Aorta (tissue), 5 donors: ENCODE measurements around the gene ZNF710. TPM values are rescaled to one million over a fixed set of nuclear protein-coding genes. Genes with fewer than 3 reads are reported as not detected.

Experiments
- ATAC-seq: fragments of 200-7000 bp; cut with Tn5 transposase; one replicate; pipeline ENCODE4 v1.9.1; 2022; ENCODE audit warnings: moderate library complexity; ENCODE audit not compliant: low FRiP score
- DNase-seq, 2 donors: peaks; one replicate each; pipeline ENCODE4 v3.0.0-alpha.2; 2020
- H3K27ac ChIP-seq, 2 donors: one replicate each; pipeline ENCODE4 v1.5.1; 2013; ENCODE audit warnings: low read length in 2 of 2, mild to moderate bottlenecking in 2 of 2, moderate library complexity in 2 of 2, control low read depth in 1 of 2, inconsistent platforms in 1 of 2, low read depth in 1 of 2
- H3K27me3 ChIP-seq, 2 donors: one replicate each; pipeline ENCODE4 v1.6.1; 2013; ENCODE audit warnings: control low read depth in 1 of 2, low read length in 1 of 2, mild to moderate bottlenecking in 1 of 2, moderate library complexity in 1 of 2; ENCODE audit not compliant: insufficient read depth in 2 of 2, control insufficient read depth in 1 of 2
- H3K36me3 ChIP-seq, 2 donors: one replicate each; pipeline ENCODE4 v1.6.1; 2013; ENCODE audit warnings: control low read depth in 1 of 2, low read length in 1 of 2, mild to moderate bottlenecking in 1 of 2; ENCODE audit not compliant: insufficient read depth in 2 of 2, control insufficient read depth in 1 of 2
- H3K4me1 ChIP-seq, 2 donors: one replicate each; pipeline ENCODE4 v1.6.1; 2013; ENCODE audit warnings: low read length in 2 of 2, control low read depth in 1 of 2, mild to moderate bottlenecking in 1 of 2, moderate library complexity in 1 of 2; ENCODE audit not compliant: insufficient read depth in 2 of 2, control insufficient read depth in 1 of 2
- H3K4me3 ChIP-seq, 2 donors: one replicate each; pipeline ENCODE4 v1.5.1; 2013; ENCODE audit warnings: low read length in 2 of 2, control low read depth in 1 of 2, mild to moderate bottlenecking in 1 of 2
- H3K9me3 ChIP-seq: one replicate; pipeline ENCODE4 v1.6.1; 2013; ENCODE audit warnings: mild to moderate bottlenecking, low read length; ENCODE audit not compliant: control insufficient read depth
- WGBS, 2 donors: extraction: QIAGEN DNeasy Blood & Tissue Kit; methylation state at CpG; one replicate each; pipeline ENCODE4 v1.1.7; 2013; 5-methylcytosine and 5-hydroxymethylcytosine counted together
- intact Hi-C, 2 donors: fragments of 100-400 bp; cut with DNase I; formaldehyde crosslinking; loops; one replicate each; pipeline versions ENCODE4 v1.14.2 to v1.15.0; 2022
- polyA plus RNA-seq, 2 donors: library from polyadenylated mRNA; stranded (reverse); fragments of 200-250 nt; gene quantifications; one replicate each; pipeline ENCODE4 v1.2.3, GENCODE V29; 2013
- total RNA-seq, 2 donors: library from RNA; stranded (reverse); fragmentation: NEBNext Ultra II Directional; extraction: Animal tissue kit (Norgen Biotek cat#: 25700); gene quantifications; one replicate each; pipeline ENCODE4 v1.2.1, GENCODE V29; 2021
- donor health status: healthy with polysubstance abuse.
- donor health status: Bipolar disorder and iron deficiency.
- donor health status: DM: no; HTN: no; CAD: no.
- donor health status: DM: no; HTN: no; CAD: no.
- donor health status: DM: yes; HTN: yes; CAD: no.

Gene ZNF710
- total and polyA plus RNA-seq, 4 donors, result 4.3 to 17.9 (median 10.5) TPM

DNA sequence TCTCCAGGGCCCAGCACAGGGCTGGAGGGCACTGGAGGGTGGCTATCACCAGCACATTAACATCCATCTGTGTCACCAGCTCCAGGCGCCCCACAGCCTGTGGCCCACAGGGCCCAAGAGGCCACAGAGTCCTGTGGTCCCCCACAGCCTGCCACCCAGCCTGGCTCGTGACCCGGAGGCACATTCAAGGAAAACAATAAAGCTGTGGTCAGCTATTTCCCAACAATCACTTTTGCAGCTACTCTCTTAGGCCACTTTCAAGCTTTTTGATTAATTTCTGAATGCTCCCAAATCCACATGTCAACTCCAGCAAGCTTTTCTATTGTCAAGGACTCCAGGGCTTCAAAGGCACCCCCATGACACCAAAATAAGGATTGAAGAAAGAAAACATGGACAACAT lies 84.4 kb downstream of the ZNF710 start:
- WGBS, 2 donors, result 89 to 92% methylated on average over 3 of the region's 3 CpGs
- no peaks in the 10 kb centered on the region for H3K27me3 ChIP-seq
- DNase-seq, result no peak
- intact Hi-C loops, result no loop called here
- no peak overlapping the region for H3K27ac ChIP-seq
- H3K4me3 ChIP-seq, result no peak overlapping the region
- H3K9me3 ChIP-seq, result no peaks in the 10 kb centered on the region
- H3K4me1 ChIP-seq, result no peaks in the 10 kb centered on the region
- no peaks in the 10 kb centered on the region for H3K36me3 ChIP-seq
- no peak for ATAC-seq

DNA sequence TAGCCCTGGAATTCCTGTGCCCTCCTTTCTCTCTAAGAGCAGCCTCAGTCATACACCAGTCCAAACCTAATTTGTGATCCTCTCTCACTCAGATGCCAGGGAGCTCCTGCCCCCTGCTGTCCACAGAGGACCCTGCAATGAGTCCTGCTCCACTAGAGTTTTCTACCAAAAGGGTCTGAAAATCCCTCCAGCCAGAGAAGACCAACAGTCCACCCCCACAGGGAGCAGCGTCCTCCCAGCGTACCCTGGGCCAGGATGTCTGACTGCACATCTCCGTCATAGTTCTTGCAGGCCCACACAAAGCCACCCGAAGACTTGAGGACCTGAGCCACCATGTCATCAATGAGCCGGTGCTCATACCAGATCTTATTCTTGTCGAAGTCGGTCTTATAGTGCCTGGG lies 85.7 kb downstream of the ZNF710 start:
- intact Hi-C loops, result no loop called here
- WGBS, 2 donors, result 92 to 96% methylated on average over 7 of the region's 7 CpGs
- no peaks in the 10 kb centered on the region for H3K9me3 ChIP-seq
- H3K4me1 ChIP-seq, result no peaks in the 10 kb centered on the region
- no peaks in the 10 kb centered on the region for H3K27me3 ChIP-seq
- no peaks in the 10 kb centered on the region for H3K36me3 ChIP-seq
- DNase-seq (peak in 1 of 2 donors; percentile 68), ATAC-seq (no peak)
- no peak overlapping the region for H3K4me3 ChIP-seq
- H3K27ac ChIP-seq, result no peak overlapping the region

DNA sequence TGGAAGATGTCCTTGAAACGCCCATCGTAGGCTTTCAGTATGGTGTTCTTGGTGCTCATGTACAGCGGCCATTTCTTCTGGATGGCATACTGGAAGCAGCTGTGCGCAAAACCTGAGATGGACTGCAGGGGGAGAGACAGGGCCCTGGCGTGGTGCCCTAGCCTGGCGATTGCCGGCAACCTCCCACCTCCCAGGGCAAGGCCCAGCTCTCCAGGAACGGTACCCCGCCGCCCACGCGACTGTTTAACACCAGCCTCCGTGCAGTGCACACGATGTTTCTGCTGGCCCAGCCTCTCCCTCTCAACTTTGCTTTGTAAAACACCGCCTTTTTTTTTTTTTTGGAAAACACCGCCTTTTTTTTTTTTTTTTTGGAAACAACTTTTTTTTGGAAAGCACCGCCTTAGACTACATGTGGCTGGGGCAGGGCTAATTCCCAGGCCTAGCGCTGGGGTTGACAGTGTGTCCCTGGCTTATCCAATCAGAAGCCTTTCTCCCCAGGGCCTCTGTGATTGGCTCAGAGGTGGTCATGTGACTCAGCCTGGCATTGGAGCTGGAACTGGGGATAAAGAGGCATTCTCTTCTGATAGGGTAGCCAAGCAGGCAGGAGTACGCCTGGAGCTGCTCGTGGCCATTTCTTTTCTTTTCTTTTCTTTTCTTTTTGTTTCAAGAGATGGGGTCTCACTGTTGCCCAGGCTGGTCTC lies 86.5 kb downstream of the ZNF710 start:
- Histone ChIP-seq H3K36me3 (no peaks in the 10 kb centered on the region), H3K9me3 (no peaks in the 10 kb centered on the region), H3K4me3 (no peak overlapping the region), H3K27ac (no peak overlapping the region), H3K4me1 (no peaks in the 10 kb centered on the region), H3K27me3 (no peaks in the 10 kb centered on the region)
- DNase-seq, result no peak
- ATAC-seq, result no peak
- WGBS, 2 donors, result 77 to 82% methylated on average over 19 to 20 of the region's 20 CpGs
- intact Hi-C loops, result no loop called here

DNA sequence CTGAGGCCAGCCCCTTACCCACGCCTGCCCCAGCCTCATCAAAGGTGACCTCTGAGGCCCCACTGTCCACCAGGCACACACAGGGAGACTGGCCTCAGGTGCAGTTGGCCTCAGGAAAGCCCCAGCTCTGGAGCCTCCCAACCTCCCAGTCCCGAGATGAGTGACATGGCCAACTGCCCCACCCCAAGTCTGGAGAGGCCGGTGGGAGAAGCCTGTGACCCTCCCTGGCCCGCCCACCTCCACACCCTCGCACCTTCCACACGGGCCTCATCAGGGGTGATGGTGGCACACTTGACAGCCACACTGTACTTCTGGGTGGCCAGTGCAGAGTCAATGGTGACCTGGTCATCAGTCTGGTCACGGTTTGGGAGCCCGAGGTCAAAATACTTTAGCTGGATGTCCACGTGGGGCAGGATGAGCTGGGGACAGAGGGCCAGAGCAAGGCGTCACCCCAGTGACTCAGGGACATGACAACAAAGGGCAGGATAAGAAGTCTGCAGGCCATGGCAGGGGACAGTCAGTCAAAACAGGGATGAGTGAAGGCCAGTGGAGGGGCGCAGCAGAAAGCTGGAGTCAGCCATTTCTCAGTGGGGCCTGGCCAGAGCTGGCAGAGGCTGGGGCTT lies 89.2 kb downstream of the ZNF710 start:
- Histone ChIP-seq H3K4me1 (no peaks in the 10 kb centered on the region), H3K36me3 (no peaks in the 10 kb centered on the region), H3K4me3 (no peak overlapping the region), H3K27me3 (no peaks in the 10 kb centered on the region), H3K27ac (no peak overlapping the region), H3K9me3 (no peaks in the 10 kb centered on the region)
- DNase-seq (no peak), ATAC-seq (no peak)
- intact Hi-C loops, result loop anchor here in 1 of 2 donors (10.0 kb wide), 1 partner anchor 56 kb away; no protein-coding TSS in a partner anchor
- 89 to 91% methylated on average over 11 of the region's 11 CpGs for WGBS, 2 donors

DNA sequence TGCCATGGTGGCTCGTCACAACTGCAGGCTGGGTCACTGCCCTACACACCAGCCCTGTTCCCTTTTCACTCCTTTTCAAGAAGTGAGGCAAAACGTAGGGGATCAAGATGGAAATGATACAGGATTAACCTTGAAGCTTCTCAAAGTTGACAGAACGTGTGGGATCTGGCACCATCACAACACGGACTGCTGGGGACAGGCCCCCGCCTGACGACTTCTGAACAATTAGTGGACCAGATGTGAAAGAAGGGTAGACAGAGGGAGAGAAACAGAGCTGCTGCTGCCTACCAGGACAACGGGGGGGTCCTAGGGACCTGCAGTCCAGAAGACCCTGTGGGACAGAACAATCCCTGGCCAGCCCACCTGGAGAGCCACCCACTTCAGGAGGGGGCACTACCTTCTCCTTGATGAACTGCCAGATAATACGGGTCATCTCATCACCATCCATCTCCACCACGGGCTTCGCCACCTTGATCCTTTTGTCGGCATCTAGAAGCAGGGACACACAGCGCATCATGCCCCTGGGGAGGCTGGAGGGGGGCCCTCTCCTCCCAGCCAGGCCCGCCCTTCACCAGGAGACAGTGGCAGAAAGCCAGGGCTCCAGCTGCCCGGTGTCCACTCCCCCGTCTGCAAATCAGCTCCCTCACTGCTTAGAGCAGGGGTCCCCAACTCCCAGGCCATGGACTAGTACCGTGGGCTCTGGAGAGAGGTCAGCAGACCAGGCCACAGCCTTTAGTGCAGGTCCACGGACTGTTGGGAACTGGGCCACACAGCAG lies 90.2 kb downstream of the ZNF710 start:
- no peaks in the 10 kb centered on the region for H3K36me3 ChIP-seq
- H3K4me1 ChIP-seq, result no peaks in the 10 kb centered on the region
- no peaks in the 10 kb centered on the region for H3K9me3 ChIP-seq
- DNase-seq (no peak), ATAC-seq (no peak)
- WGBS, 2 donors, result 79 to 87% methylated on average over 17 of the region's 17 CpGs
- H3K27ac ChIP-seq, result no peak overlapping the region
- no peaks in the 10 kb centered on the region for H3K27me3 ChIP-seq
- intact Hi-C loops, result loop anchor here in 1 of 2 donors (10.0 kb wide), 1 partner anchor 57 kb away; no protein-coding TSS in a partner anchor
- H3K4me3 ChIP-seq, result no peak overlapping the region

DNA sequence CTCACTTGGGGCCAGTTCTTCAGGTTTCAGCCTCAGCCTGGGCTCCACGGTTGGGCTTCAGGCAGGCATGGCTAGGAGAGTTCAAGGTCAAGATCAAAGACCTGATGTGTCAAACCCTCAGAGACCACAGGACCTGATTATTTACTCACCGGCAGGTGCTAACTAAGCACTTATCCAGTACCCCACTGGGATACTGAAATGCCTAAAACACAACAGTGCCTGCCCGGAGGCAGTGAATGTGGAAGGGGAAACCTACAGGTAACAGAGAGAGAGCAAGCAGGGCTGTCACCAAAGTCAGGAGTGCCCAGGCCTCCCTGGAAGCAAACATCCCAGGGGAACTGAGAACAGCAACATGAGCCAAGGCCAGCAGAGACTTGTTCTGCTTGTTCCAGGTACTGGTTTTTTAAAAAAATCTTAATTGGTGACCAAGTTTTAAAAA lies 94.4 kb downstream of the ZNF710 start:
- ATAC-seq (no peak), DNase-seq (no peak)
- no peaks in the 10 kb centered on the region for H3K9me3 ChIP-seq
- H3K4me3 ChIP-seq, result no peak overlapping the region
- no peaks in the 10 kb centered on the region for H3K27me3 ChIP-seq
- H3K4me1 ChIP-seq, result no peaks in the 10 kb centered on the region
- no peaks in the 10 kb centered on the region for H3K36me3 ChIP-seq
- 64 to 74% methylated on average over 3 of the region's 3 CpGs for WGBS, 2 donors
- intact Hi-C loops, result loop anchor here in 1 of 2 donors (10.0 kb wide), 1 partner anchor 61 kb away; no protein-coding TSS in a partner anchor
- no peak overlapping the region for H3K27ac ChIP-seq

DNA sequence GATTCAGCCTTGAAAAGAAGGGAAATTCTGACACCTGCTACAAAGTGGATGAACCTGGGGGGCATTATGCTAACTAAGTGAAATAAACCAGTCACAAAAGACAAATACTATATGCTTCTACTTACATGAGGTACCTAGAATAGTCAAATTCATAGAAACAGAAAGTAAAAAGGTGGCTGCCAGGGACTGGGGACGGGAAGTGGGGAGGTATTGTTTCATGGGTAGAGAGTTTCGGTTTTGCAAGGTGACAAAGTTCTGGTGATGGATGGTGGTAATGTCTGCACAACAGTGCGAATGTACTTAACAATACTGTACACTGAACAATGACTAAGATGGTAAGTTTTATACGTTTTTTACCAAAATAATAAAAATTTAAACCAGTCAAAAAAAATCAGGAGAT lies 96.4 kb downstream of the ZNF710 start:
- peak in 1 of 2 donors; percentile 25 for DNase-seq
- H3K36me3 ChIP-seq, result no peaks in the 10 kb centered on the region
- 39 to 73% methylated on average over 4 of the region's 4 CpGs for WGBS, 2 donors
- H3K4me3 ChIP-seq, result no peak overlapping the region
- no peaks in the 10 kb centered on the region for H3K27me3 ChIP-seq
- intact Hi-C loops, result loop anchor here in 1 of 2 donors (10.0 kb wide), 1 partner anchor 63 kb away; no protein-coding TSS in a partner anchor
- no peak for ATAC-seq
- H3K27ac ChIP-seq, result no peak overlapping the region
- no peaks in the 10 kb centered on the region for H3K9me3 ChIP-seq
- H3K4me1 ChIP-seq, result no peaks in the 10 kb centered on the region

DNA sequence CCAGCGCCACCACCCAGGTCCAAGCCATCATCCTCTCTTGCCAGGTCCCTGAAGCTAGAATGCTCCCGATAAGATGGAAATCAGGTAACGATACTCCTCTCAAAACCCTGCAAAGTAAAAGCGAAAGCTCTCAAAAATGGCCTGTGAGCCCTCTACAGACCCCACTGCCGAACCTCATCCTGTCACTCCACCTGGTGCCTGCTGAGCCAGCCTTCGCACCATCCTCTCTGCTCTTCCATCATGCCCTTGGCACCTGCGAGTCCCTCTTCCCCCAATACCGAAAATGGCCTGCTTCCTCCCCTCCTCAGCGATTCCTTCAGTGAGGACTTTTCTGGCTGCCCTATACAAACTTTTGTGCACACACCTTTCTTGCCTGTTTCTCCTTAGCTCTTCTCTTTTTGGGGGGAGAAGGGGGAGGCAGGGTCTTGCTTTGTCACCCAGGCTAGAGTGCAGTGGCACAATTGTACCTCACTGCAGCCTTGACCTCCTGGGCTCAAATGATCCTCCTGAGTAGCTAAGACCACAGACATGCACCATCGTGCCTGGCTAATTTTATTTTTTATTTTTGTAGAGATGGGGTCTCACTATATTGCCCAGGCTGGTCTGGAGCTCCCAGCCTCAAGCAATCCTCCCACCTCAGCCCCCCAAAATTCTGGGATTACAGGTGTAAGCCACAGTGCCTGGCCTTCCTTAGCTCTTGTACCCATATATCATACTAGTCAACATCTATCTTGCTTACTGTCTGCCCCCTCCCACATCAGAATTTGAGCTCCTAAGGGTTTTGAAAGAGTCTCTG lies 98.1 kb downstream of the ZNF710 start:
- no peaks in the 10 kb centered on the region for H3K36me3 ChIP-seq
- no peaks in the 10 kb centered on the region for H3K27me3 ChIP-seq
- ATAC-seq, result no peak
- no peak overlapping the region for H3K27ac ChIP-seq
- DNase-seq, result peak in 1 of 2 donors; percentile 14
- intact Hi-C loops, result loop anchor here in 1 of 2 donors (10.0 kb wide), 1 partner anchor 64 kb away; no protein-coding TSS in a partner anchor
- no peaks in the 10 kb centered on the region for H3K9me3 ChIP-seq
- no peak overlapping the region for H3K4me3 ChIP-seq
- 93 to 96% methylated on average over 10 of the region's 10 CpGs for WGBS, 2 donors
- H3K4me1 ChIP-seq, result no peaks in the 10 kb centered on the region
